ENCODE measurements around the gene BRME1. TPM values are rescaled to one million over a fixed set of nuclear protein-coding genes. Genes with fewer than 3 reads are reported as not detected.

BRME1 gene
- total RNA-seq, 1 donor from 2014 or later = not detected

GRCh38 chr19:13864046-13864666 lies 41.8 kb downstream of the BRME1 start:
- H3K27ac ChIP-seq = peak overlapping the region; percentile 69 to 82
- intact Hi-C loops (cut with DNase I) = loop anchor here (1.0 to 5.0 kb wide), 2 partner anchors 42 to 82 kb away; no protein-coding TSS in a partner anchor
- H3K9me3 ChIP-seq = no peaks in the 10 kb centered on the region
- H3K4me3 ChIP-seq = peak overlapping the region in 1 of 2 donors; percentile 85
- H3K4me1 ChIP-seq = peaks cover 5 to 8% of the 10 kb centered on the region in 2 donors
- TF ChIP-seq, protein P1, sequence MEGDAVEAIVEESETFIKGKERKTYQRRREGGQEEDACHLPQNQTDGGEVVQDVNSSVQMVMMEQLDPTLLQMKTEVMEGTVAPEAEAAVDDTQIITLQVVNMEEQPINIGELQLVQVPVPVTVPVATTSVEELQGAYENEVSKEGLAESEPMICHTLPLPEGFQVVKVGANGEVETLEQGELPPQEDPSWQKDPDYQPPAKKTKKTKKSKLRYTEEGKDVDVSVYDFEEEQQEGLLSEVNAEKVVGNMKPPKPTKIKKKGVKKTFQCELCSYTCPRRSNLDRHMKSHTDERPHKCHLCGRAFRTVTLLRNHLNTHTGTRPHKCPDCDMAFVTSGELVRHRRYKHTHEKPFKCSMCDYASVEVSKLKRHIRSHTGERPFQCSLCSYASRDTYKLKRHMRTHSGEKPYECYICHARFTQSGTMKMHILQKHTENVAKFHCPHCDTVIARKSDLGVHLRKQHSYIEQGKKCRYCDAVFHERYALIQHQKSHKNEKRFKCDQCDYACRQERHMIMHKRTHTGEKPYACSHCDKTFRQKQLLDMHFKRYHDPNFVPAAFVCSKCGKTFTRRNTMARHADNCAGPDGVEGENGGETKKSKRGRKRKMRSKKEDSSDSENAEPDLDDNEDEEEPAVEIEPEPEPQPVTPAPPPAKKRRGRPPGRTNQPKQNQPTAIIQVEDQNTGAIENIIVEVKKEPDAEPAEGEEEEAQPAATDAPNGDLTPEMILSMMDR (IDR thresholded peaks at IDR 0.05) = no peak
- no peaks in the 10 kb centered on the region for H3K27me3 ChIP-seq
- no peaks in the 10 kb centered on the region for H3K36me3 ChIP-seq
- DNase-seq (ENCODE audit: low spot score in 2 of 2) = no peak

- Histone ChIP-seq H3K9me3 (no peaks in the 10 kb centered on the region), H3K4me3 (peak overlapping the region; percentile 51 to 60), H3K27ac (peak overlapping the region; percentile 82 to 89), H3K27me3 (no peaks in the 10 kb centered on the region), H3K4me1 (peaks cover 5 to 8% of the 10 kb centered on the region in 2 donors), H3K36me3 (no peaks in the 10 kb centered on the region)
- intact Hi-C loops (cut with DNase I) = loop anchor here (1.0 to 5.0 kb wide), 6 partner anchors 11 to 265 kb away; partner anchors contain the start of gene ZSWIM4
- TF ChIP-seq, protein P1 (IDR thresholded peaks at IDR 0.05) = peak; percentile 97 to 99 (median 97)
- peak; percentile 76 to 96 for DNase-seq (ENCODE audit: low spot score in 2 of 2)
These were observed 44.0 kb downstream of the BRME1 start for GRCh38 chr19:13861714-13862531.

- peaks cover 5 to 8% of the 10 kb centered on the region in 2 donors for H3K4me1 ChIP-seq
- H3K4me3 ChIP-seq = peak overlapping the region; percentile 51 to 60
- H3K27ac ChIP-seq = peak overlapping the region; percentile 82 to 89
- no peaks in the 10 kb centered on the region for H3K9me3 ChIP-seq
- DNase-seq (ENCODE audit: low spot score in 2 of 2) = no peak
- H3K36me3 ChIP-seq = no peaks in the 10 kb centered on the region
- TF ChIP-seq, protein P1 (IDR thresholded peaks at IDR 0.05) = no peak
- no peaks in the 10 kb centered on the region for H3K27me3 ChIP-seq
- intact Hi-C loops (cut with DNase I) = loop anchor here (2.0 to 5.0 kb wide), 2 partner anchors 39 to 67 kb away; partner anchors contain the start of gene ZSWIM4
These were observed 44.6 kb downstream of the BRME1 start for GRCh38 chr19:13861392-13861713.

GRCh38 chr19:13860679-13861391 lies 45.1 kb downstream of the BRME1 start:
- intact Hi-C loops (cut with DNase I) = loop anchor here (2.0 to 5.0 kb wide), 2 partner anchors 39 to 66 kb away; partner anchors contain the start of gene ZSWIM4
- Histone ChIP-seq H3K4me1 (peaks cover 5 to 8% of the 10 kb centered on the region in 2 donors), H3K9me3 (no peaks in the 10 kb centered on the region), H3K27me3 (no peaks in the 10 kb centered on the region), H3K36me3 (no peaks in the 10 kb centered on the region), H3K27ac (peak overlapping the region; percentile 82 to 89), H3K4me3 (peak overlapping the region in 1 of 2 donors; percentile 60)
- TF ChIP-seq, protein P1 (IDR thresholded peaks at IDR 0.05) = no peak
- no peak for DNase-seq (ENCODE audit: low spot score in 2 of 2)

DNA sequence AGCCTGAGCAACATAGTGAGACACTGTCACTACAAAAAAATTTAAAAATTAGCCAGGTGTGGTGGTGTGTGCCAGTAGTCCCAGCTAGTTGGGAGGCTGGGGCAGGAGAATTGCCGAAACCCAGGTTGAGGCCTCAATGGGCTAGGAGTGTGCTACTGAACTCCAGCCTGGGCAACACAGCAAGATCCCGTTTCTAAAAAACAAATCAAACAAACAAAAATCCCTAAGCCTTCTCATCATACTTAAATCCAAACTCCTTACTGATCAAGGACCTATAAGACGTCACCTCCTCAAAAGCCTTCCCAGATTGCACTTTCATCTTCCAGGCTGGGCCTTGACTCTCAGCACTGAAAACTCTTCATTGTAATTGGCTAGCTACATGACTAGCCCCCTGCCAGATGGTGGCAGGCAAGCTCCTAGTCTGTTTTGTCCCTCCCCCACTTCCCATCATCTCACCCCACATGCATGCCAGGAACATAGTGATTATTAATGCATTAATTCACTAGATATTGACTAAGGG lies 46.5 kb downstream of the BRME1 start:
- Histone ChIP-seq H3K36me3 (no peaks in the 10 kb centered on the region), H3K9me3 (no peaks in the 10 kb centered on the region), H3K27ac (no peak overlapping the region), H3K4me1 (peaks cover 5 to 8% of the 10 kb centered on the region in 2 donors), H3K27me3 (no peaks in the 10 kb centered on the region), H3K4me3 (no peak overlapping the region)
- intact Hi-C loops (cut with DNase I) = no loop called here
- DNase-seq (ENCODE audit: low spot score in 2 of 2) = no peak
- TF ChIP-seq, protein P1 (IDR thresholded peaks at IDR 0.05) = no peak

Measured in ascending aorta (tissue), 2 donors.